Lung (tissue), 12 donors: ENCODE results near the gene WNK2. TPM values are rescaled to one million over a fixed set of nuclear protein-coding genes. Genes with fewer than 3 reads are reported as not detected.

Source experiments
- ATAC-seq: fragments of 200-7000 bp; cut with Tn5 transposase; one replicate; pipeline ENCODE4 v1.9.1; 2020; ENCODE audit warnings: moderate number of reproducible peaks; ENCODE audit not compliant: insufficient read depth, low FRiP score
- DNase-seq, 3 donors: peaks; one replicate each; pipeline ENCODE4 v3.0.0-alpha.2; 2013 to 2017
- H3K27ac ChIP-seq, 2 donors: one replicate each; pipeline ENCODE4 v1.5.1; 2013; ENCODE audit warnings: mild to moderate bottlenecking in 2 of 2, moderate library complexity in 2 of 2, control low read depth in 1 of 2, inconsistent platforms in 1 of 2, low read depth in 1 of 2, low read length in 1 of 2
- H3K27me3 ChIP-seq, 3 donors: one replicate each; pipeline ENCODE4 v1.5.1; 2013; ENCODE audit warnings: low read length in 2 of 3; ENCODE audit not compliant: control insufficient read depth in 3 of 3, insufficient read depth in 3 of 3
- H3K36me3 ChIP-seq, 4 donors: one replicate each; pipeline ENCODE4 v1.5.1; 2013; ENCODE audit warnings: low read length in 4 of 4, mild to moderate bottlenecking in 1 of 4, moderate library complexity in 1 of 4; ENCODE audit not compliant: control insufficient read depth in 4 of 4, insufficient read depth in 4 of 4
- H3K4me1 ChIP-seq, 5 donors: one replicate each; pipeline ENCODE4 v1.5.1; 2013; ENCODE audit warnings: low read length in 5 of 5, mild to moderate bottlenecking in 2 of 5, moderate library complexity in 1 of 5; ENCODE audit not compliant: control insufficient read depth in 5 of 5, insufficient read depth in 5 of 5
- H3K4me3 ChIP-seq: one replicate; pipeline ENCODE4 v1.5.1; 2013; ENCODE audit warnings: mild to moderate bottlenecking, control low read depth, moderate library complexity
- H3K9ac ChIP-seq, 2 donors: one replicate each; pipeline ENCODE4 v1.5.1; 2013; ENCODE audit warnings: low read length in 2 of 2, control low read depth in 1 of 2; ENCODE audit not compliant: insufficient read depth in 1 of 2
- H3K9me3 ChIP-seq, 4 donors: one replicate each; pipeline ENCODE4 v1.5.1; 2013; ENCODE audit warnings: low read length in 3 of 4, mild to moderate bottlenecking in 1 of 4, moderate library complexity in 1 of 4; ENCODE audit not compliant: control insufficient read depth in 4 of 4, insufficient read depth in 3 of 4
- CTCF ChIP-seq: IDR thresholded peaks from 2 replicates; pipeline ENCODE4 v1.5.1; 2012; ENCODE audit warnings: mild to moderate bottlenecking; ENCODE audit errors: control extremely low read depth, extremely low read depth
- WGBS, 2 donors: extraction: QIAGEN DNeasy Blood & Tissue Kit; methylation state at CpG; one replicate each; pipeline ENCODE4 v1.1.7; 2013; 5-methylcytosine and 5-hydroxymethylcytosine counted together
- polyA plus RNA-seq, 2 donors: library from polyadenylated mRNA; stranded (reverse); fragments of 200-250 nt; gene quantifications; one replicate each; pipeline ENCODE4 v1.2.1, GENCODE V29; 2013
- total RNA-seq, 2 donors: library from RNA; depleted of rRNA in 1 of 2; stranded (reverse); fragments of >200 nt in 1 of 2; gene quantifications; one replicate each; pipeline ENCODE4 v1.2.1, GENCODE V29; 2014 to 2021
- donor health status: control.
- donor health status: control.
- donor health status: Bipolar disorder and iron deficiency.
- donor health status: healthy.
- donor health status: DM: yes; HTN: yes; CAD: no.

Gene WNK2
- total and polyA plus RNA-seq, 4 donors: 1.00 to 8.5 (median 2.9) TPM

- Histone ChIP-seq H3K9ac (no peak overlapping the region), H3K4me3 (no peak overlapping the region), H3K27me3 (peaks cover 0 to 4% (median 3%) of the 10 kb centered on the region in 3 donors), H3K9me3 (no peaks in the 10 kb centered on the region), H3K36me3 (no peaks in the 10 kb centered on the region), H3K27ac (peak overlapping the region in 1 of 2 donors; percentile 75), H3K4me1 (peaks cover 0 to 11% (median 5%) of the 10 kb centered on the region in 5 donors)
- WGBS, 2 donors: 89 to 92% methylated on average over 21 of the region's 21 CpGs
- ATAC-seq (no peak), DNase-seq (no peak)
- TF ChIP-seq CTCF: no peak
These were observed 5.6 kb downstream of the WNK2 start for GRCh38 chr9:93189369-93190132.

- Histone ChIP-seq H3K4me1 (peaks cover 0 to 12% (median 5%) of the 10 kb centered on the region in 5 donors), H3K36me3 (no peaks in the 10 kb centered on the region), H3K27ac (peak overlapping the region in 1 of 2 donors; percentile 39), H3K4me3 (no peak overlapping the region), H3K9me3 (no peaks in the 10 kb centered on the region), H3K9ac (no peak overlapping the region), H3K27me3 (peaks cover 0 to 4% (median 3%) of the 10 kb centered on the region in 3 donors)
- no peak for TF ChIP-seq CTCF
- DNase-seq: no peak
- no peak for ATAC-seq
- WGBS, 2 donors: 78 to 89% methylated on average over 12 of the region's 12 CpGs
These were observed 6.2 kb downstream of the WNK2 start for GRCh38 chr9:93190133-93190525.

GRCh38 chr9:93190656-93191353 is 6.9 kb downstream of the WNK2 start:
- no peak overlapping the region for H3K9ac ChIP-seq
- no peaks in the 10 kb centered on the region for H3K9me3 ChIP-seq
- peaks cover 0 to 12% (median 5%) of the 10 kb centered on the region in 5 donors for H3K4me1 ChIP-seq

More at GRCh38 chr9:93190656-93191353, 6.9 kb downstream of the WNK2 start:
- DNase-seq: no peak
- WGBS, 2 donors: 94% methylated on average over 17 of the region's 17 CpGs
- no peak for TF ChIP-seq CTCF
- Histone ChIP-seq H3K27me3 (peaks cover 0 to 4% (median 0%) of the 10 kb centered on the region in 3 donors), H3K27ac (peak overlapping the region in 1 of 2 donors; percentile 39), H3K36me3 (no peaks in the 10 kb centered on the region), H3K4me3 (no peak overlapping the region)
- ATAC-seq: no peak
